BLaER1 (cell line): ENCODE data around the gene CNTNAP1.
A peak's percentile ranks its signal among the peaks of the same experiment; 100 is the strongest.

Source experiments
- H3K27ac ChIP-seq: shearing (Covaris generic); formaldehyde crosslinking; 2 replicates; pipeline ENCODE4 v1.8.1; 2022
- H3K27me3 ChIP-seq: shearing (Covaris generic); formaldehyde crosslinking; 2 replicates; pipeline ENCODE4 v1.8.1; 2022
- H3K36me3 ChIP-seq: shearing (Covaris generic); formaldehyde crosslinking; 2 replicates; pipeline ENCODE4 v1.8.1; 2022
- H3K4me1 ChIP-seq: shearing (Covaris generic); formaldehyde crosslinking; 2 replicates; pipeline ENCODE4 v1.8.1; 2022
- H3K4me2 ChIP-seq: shearing (Covaris generic); formaldehyde crosslinking; 2 replicates; pipeline ENCODE4 v1.8.1; 2022
- H3K4me3 ChIP-seq: shearing (Covaris generic); formaldehyde crosslinking; 2 replicates; pipeline ENCODE4 v1.8.1; 2022
- H3K9ac ChIP-seq: shearing (Covaris generic); formaldehyde crosslinking; 2 replicates; pipeline ENCODE4 v1.8.1; 2022
- H3K9me3 ChIP-seq: shearing (Covaris generic); formaldehyde crosslinking; 2 replicates; pipeline ENCODE4 v1.8.1; 2022
- H4K20me1 ChIP-seq: shearing (Covaris generic); formaldehyde crosslinking; 2 replicates; pipeline ENCODE4 v1.8.1; 2022
- Cebpa-rat ChIP-seq: shearing (Covaris generic); IDR thresholded peaks from 2 replicates; pipeline ENCODE4 v1.8.1; 2022

Gene CNTNAP1

GRCh38 chr17:42669977-42670788 lies 12.1 kb upstream of the CNTNAP1 start:
- peaks cover 36% of the 10 kb centered on the region for H3K4me1 ChIP-seq
- peaks cover 82% of the 10 kb centered on the region for H4K20me1 ChIP-seq
- no peak for TF ChIP-seq Cebpa-rat
- peak overlapping the region; percentile 51 for H3K4me3 ChIP-seq
- no peaks in the 10 kb centered on the region for H3K9me3 ChIP-seq
- H3K27ac ChIP-seq, result no peak overlapping the region
- peak overlapping the region; percentile 75 for H3K4me2 ChIP-seq
- no peak overlapping the region for H3K9ac ChIP-seq
- H3K36me3 ChIP-seq, result peaks cover 73% of the 10 kb centered on the region
- peaks cover 61% of the 10 kb centered on the region for H3K27me3 ChIP-seq

GRCh38 chr17:42670789-42671657 lies 11.3 kb upstream of the CNTNAP1 start:
- Histone ChIP-seq H3K9me3 (no peaks in the 10 kb centered on the region), H3K9ac (no peak overlapping the region), H3K4me2 (peak overlapping the region; percentile 17), H3K27ac (no peak overlapping the region), H3K4me1 (peaks cover 44% of the 10 kb centered on the region), H3K4me3 (no peak overlapping the region; the same call in 1 of the 2 replicates), H3K36me3 (peaks cover 64% of the 10 kb centered on the region), H3K27me3 (peaks cover 70% of the 10 kb centered on the region), H4K20me1 (peaks cover 90% of the 10 kb centered on the region)
- no peak for TF ChIP-seq Cebpa-rat

- Histone ChIP-seq H4K20me1 (peaks cover 88% of the 10 kb centered on the region), H3K4me2 (no peak overlapping the region), H3K4me1 (peaks cover 47% of the 10 kb centered on the region), H3K4me3 (no peak overlapping the region), H3K9me3 (no peaks in the 10 kb centered on the region), H3K36me3 (peaks cover 54% of the 10 kb centered on the region), H3K9ac (no peak overlapping the region), H3K27me3 (peaks cover 73% of the 10 kb centered on the region), H3K27ac (no peak overlapping the region)
- no peak for TF ChIP-seq Cebpa-rat
Measured at GRCh38 chr17:42672038-42672437, 10.3 kb upstream of the CNTNAP1 start.

GRCh38 chr17:42673266-42673884 lies 9.0 kb upstream of the CNTNAP1 start:
- Histone ChIP-seq H3K27me3 (peaks cover 73% of the 10 kb centered on the region), H3K4me3 (peak overlapping the region; percentile 83; the same call in 1 of the 2 replicates)

GRCh38 chr17:42673885-42674754 lies 8.2 kb upstream of the CNTNAP1 start:
- H3K36me3 ChIP-seq, result peaks cover 35% of the 10 kb centered on the region
- peaks cover 72% of the 10 kb centered on the region for H4K20me1 ChIP-seq
- TF ChIP-seq Cebpa-rat, result peak; percentile 80
- peaks cover 67% of the 10 kb centered on the region for H3K27me3 ChIP-seq
- H3K27ac ChIP-seq, result peak overlapping the region; percentile 35; the same call in 1 of the 2 replicates
- peak overlapping the region; percentile 83 for H3K4me3 ChIP-seq
- peak overlapping the region; percentile 30; the same call in 1 of the 2 replicates for H3K9ac ChIP-seq
- H3K9me3 ChIP-seq, result no peaks in the 10 kb centered on the region
- H3K4me2 ChIP-seq, result peak overlapping the region; percentile 91
- peaks cover 62% of the 10 kb centered on the region for H3K4me1 ChIP-seq

More at GRCh38 chr17:42673266-42673884, 9.0 kb upstream of the CNTNAP1 start:
- Histone ChIP-seq H4K20me1 (peaks cover 76% of the 10 kb centered on the region), H3K9ac (peak overlapping the region; percentile 30; the same call in 1 of the 2 replicates), H3K27ac (peak overlapping the region; percentile 18; the same call in 1 of the 2 replicates), H3K4me2 (peak overlapping the region; percentile 91), H3K36me3 (peaks cover 41% of the 10 kb centered on the region), H3K4me1 (peaks cover 55% of the 10 kb centered on the region), H3K9me3 (no peaks in the 10 kb centered on the region)
- no peak for TF ChIP-seq Cebpa-rat

- Histone ChIP-seq H3K4me1 (peaks cover 64% of the 10 kb centered on the region), H4K20me1 (peaks cover 65% of the 10 kb centered on the region)
Measured at GRCh38 chr17:42674755-42675347, 7.5 kb upstream of the CNTNAP1 start.

GRCh38 chr17:42675348-42675964 lies 6.9 kb upstream of the CNTNAP1 start:
- Histone ChIP-seq H3K27me3 (peaks cover 54% of the 10 kb centered on the region), H3K27ac (peak overlapping the region; percentile 54), H3K4me3 (peak overlapping the region; percentile 83), H3K9ac (peak overlapping the region; percentile 74), H3K36me3 (peaks cover 28% of the 10 kb centered on the region), H4K20me1 (peaks cover 59% of the 10 kb centered on the region), H3K4me2 (peak overlapping the region; percentile 91), H3K4me1 (peaks cover 66% of the 10 kb centered on the region), H3K9me3 (no peaks in the 10 kb centered on the region)
- TF ChIP-seq Cebpa-rat, result no peak

More at GRCh38 chr17:42674755-42675347, 7.5 kb upstream of the CNTNAP1 start:
- Histone ChIP-seq H3K27ac (no peak overlapping the region; the same call in 1 of the 2 replicates), H3K4me2 (peak overlapping the region; percentile 91), H3K4me3 (peak overlapping the region; percentile 83), H3K27me3 (peaks cover 60% of the 10 kb centered on the region), H3K9me3 (no peaks in the 10 kb centered on the region), H3K36me3 (peaks cover 28% of the 10 kb centered on the region), H3K9ac (peak overlapping the region; percentile 74; the same call in 1 of the 2 replicates)
- no peak for TF ChIP-seq Cebpa-rat

- peaks cover 68% of the 10 kb centered on the region for H3K4me1 ChIP-seq
Measured at GRCh38 chr17:42675965-42676423, 6.3 kb upstream of the CNTNAP1 start.

More at GRCh38 chr17:42675965-42676423, 6.3 kb upstream of the CNTNAP1 start:
- Histone ChIP-seq H4K20me1 (peaks cover 53% of the 10 kb centered on the region), H3K27ac (peak overlapping the region; percentile 54), H3K27me3 (peaks cover 48% of the 10 kb centered on the region), H3K4me2 (peak overlapping the region; percentile 91), H3K9me3 (no peaks in the 10 kb centered on the region), H3K4me3 (peak overlapping the region; percentile 83), H3K36me3 (peaks cover 24% of the 10 kb centered on the region), H3K9ac (peak overlapping the region; percentile 74)
- TF ChIP-seq Cebpa-rat, result no peak
